ENCODE results near the gene ARID3C.
"Not testable (repeated sequence)": the region's sequence is repeated elsewhere in the genome, so short reads cannot be mapped to it uniquely, and the experiment has no call there.

Gene ARID3C

DNA sequence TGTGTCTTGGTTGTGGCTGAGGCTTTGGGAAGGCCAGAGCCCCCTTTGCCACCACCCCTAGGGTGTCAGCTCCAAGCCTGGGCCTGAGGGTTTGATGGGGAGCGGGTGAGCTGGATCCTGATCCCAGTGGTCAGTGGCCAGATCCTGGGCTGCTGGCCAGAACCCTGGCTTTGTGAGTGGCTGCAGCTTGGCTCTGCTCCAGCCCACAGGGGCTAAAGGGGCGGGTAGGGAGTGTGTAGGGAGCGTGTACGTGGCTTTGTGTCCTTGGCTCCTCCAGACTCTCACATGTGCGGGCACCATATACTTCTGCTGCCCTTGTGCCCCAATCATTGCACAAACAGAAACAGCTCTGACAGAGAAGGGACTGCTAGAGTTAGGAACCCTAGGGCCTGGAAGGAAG lies 21.9 kb upstream of the ARID3C start:
- Histone ChIP-seq H3K4me3 (ENCODE audit: low read length) (peak overlapping the region; percentile 81), H3K9me3 (ENCODE audit: control insufficient read depth, low read length) (no peaks in the 10 kb centered on the region), H3K9ac (ENCODE audit: low read length) (no peak overlapping the region), H3K4me1 (ENCODE audit: control insufficient read depth, insufficient read depth, low read length) (peaks cover 70% of the 10 kb centered on the region), H3K36me3 (ENCODE audit: control insufficient read depth, insufficient read depth, low read length, severe bottlenecking) (peaks cover 15% of the 10 kb centered on the region), H3K27me3 (replicated peaks; ENCODE audit: control insufficient read depth, insufficient read depth, low read length) (no peaks in the 10 kb centered on the region)
- peak; percentile 20 for DNase-seq (ENCODE audit: low read depth)

DNA sequence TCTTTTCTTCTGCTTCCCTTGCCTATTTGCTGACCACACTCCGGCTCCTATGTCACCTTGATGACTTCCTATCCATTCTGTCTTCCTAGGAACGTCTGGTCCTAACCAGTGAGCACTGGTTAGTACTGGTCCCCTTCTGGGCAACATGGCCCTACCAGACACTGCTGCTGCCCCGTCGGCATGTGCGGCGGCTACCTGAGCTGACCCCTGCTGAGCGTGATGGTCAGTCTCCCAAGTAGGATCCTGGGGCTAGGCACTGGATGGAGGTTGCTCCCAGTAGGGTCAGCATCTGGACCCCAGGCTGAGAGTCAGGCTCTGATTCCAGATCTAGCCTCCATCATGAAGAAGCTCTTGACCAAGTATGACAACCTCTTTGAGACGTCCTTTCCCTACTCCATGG lies 19.8 kb upstream of the ARID3C start:
- peaks cover 62% of the 10 kb centered on the region for H3K4me1 ChIP-seq (ENCODE audit: control insufficient read depth, insufficient read depth, low read length)
- no peak for DNase-seq (ENCODE audit: low read depth)
- no peaks in the 10 kb centered on the region for H3K27me3 ChIP-seq (replicated peaks; ENCODE audit: control insufficient read depth, insufficient read depth, low read length)
- H3K9ac ChIP-seq (ENCODE audit: low read length), result no peak overlapping the region
- H3K36me3 ChIP-seq (ENCODE audit: control insufficient read depth, insufficient read depth, low read length, severe bottlenecking), result peaks cover 15% of the 10 kb centered on the region
- no peaks in the 10 kb centered on the region for H3K9me3 ChIP-seq (ENCODE audit: control insufficient read depth, low read length)
- no peak overlapping the region for H3K4me3 ChIP-seq (ENCODE audit: low read length)

DNA sequence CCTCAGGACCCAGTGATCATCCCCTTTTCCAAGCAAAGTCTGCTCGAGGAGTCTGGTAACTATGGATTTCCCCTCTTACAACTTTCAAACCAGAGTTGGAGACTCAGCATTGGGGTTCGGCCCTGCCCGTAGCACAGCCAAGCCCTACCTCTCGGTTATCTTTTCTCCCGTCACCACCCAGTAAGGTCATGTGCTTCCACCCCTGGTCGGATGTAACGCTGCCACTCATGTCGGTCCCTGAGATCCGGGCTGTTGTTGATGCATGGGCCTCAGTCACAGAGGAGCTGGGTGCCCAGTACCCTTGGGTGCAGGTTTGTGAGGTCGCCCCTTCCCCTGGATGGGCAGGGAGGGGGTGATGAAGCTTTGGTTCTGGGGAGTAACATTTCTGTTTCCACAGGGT lies 18.8 kb upstream of the ARID3C start:
- H3K9me3 ChIP-seq (ENCODE audit: control insufficient read depth, low read length), result no peaks in the 10 kb centered on the region
- no peak for DNase-seq (ENCODE audit: low read depth)
- no peaks in the 10 kb centered on the region for H3K27me3 ChIP-seq (replicated peaks; ENCODE audit: control insufficient read depth, insufficient read depth, low read length)
- peak overlapping the region; percentile 88 for H3K4me3 ChIP-seq (ENCODE audit: low read length)
- H3K36me3 ChIP-seq (ENCODE audit: control insufficient read depth, insufficient read depth, low read length, severe bottlenecking), result peaks cover 15% of the 10 kb centered on the region
- H3K9ac ChIP-seq (ENCODE audit: low read length), result peak overlapping the region; percentile 92
- H3K4me1 ChIP-seq (ENCODE audit: control insufficient read depth, insufficient read depth, low read length), result peaks cover 51% of the 10 kb centered on the region

DNA sequence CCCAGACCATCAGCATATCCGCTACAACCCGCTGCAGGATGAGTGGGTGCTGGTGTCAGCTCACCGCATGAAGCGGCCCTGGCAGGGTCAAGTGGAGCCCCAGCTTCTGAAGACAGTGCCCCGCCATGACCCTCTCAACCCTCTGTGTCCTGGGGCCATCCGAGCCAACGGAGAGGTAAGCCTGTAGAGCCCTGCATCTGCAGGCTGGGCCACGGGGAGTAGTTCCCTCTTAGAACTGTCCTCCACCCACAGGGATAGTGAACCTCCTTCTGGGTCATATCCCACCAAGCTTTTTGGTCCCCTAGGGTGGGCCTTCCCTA lies 18.2 kb upstream of the ARID3C start:
- Histone ChIP-seq H3K9me3 (ENCODE audit: control insufficient read depth, low read length) (no peaks in the 10 kb centered on the region), H3K4me1 (ENCODE audit: control insufficient read depth, insufficient read depth, low read length) (peaks cover 45% of the 10 kb centered on the region), H3K27me3 (replicated peaks; ENCODE audit: control insufficient read depth, insufficient read depth, low read length) (no peaks in the 10 kb centered on the region), H3K36me3 (ENCODE audit: control insufficient read depth, insufficient read depth, low read length, severe bottlenecking) (peaks cover 15% of the 10 kb centered on the region), H3K9ac (ENCODE audit: low read length) (peak overlapping the region; percentile 92), H3K4me3 (ENCODE audit: low read length) (peak overlapping the region; percentile 88)
- DNase-seq (ENCODE audit: low read depth), result no peak

DNA sequence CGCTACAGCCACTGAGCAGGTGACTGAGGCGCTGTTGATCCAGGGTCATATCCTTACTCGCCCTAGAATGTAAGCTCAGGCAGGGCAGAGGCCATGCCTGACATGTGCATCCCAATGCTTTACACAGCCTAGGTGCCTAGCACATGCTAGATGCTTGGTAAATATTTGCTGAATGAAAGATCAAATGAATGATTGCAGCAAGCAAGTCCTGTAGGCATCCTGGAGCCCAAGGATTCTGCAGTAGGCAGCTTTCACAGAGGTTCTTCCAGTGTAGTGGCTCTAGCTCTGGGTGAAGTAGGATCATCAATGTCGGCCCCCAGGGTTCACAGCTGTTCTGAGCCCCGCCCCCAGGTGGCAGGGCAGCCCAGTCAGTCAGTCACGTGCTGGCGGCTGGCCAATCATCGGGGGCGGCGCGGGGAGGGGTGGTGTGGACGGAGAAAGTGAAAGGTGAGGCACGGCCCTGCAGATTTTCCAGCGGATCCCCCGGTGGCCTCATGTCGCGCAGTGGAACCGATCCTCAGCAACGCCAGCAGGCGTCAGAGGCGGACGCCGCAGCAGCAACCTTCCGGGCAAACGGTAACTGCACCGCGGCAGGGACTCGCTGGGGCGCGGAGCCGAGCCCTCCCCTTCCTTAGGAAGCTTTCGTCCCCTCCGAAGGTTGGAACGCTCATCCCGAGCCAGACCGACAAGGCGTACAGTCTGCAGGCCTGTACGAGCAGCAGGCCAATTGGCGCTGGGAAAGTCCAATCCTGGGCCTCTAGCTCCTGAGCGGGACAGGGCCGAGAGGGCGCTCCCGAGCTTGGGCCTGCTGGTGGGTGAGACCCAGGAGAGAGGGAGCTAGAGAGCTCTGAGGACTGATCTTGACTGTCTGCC lies 17.6 kb upstream of the ARID3C start, which contains the start of gene GALT:
TSS of gene GALT (plus strand) at position 465 of the 873 bp plus-strand sequence. CDS start at position 495, 30 bp downstream.
- Histone ChIP-seq H3K36me3 (ENCODE audit: control insufficient read depth, insufficient read depth, low read length, severe bottlenecking) (peaks cover 15% of the 10 kb centered on the region), H3K9ac (ENCODE audit: low read length) (peak within 1 kb of the TSS; percentile 92), H3K9me3 (ENCODE audit: control insufficient read depth, low read length) (no peaks in the 10 kb centered on the region), H3K4me3 (ENCODE audit: low read length) (peak within 1 kb of the TSS; percentile 88), H3K4me1 (ENCODE audit: control insufficient read depth, insufficient read depth, low read length) (peaks cover 42% of the 10 kb centered on the region), H3K27me3 (replicated peaks; ENCODE audit: control insufficient read depth, insufficient read depth, low read length) (no peaks in the 10 kb centered on the region)
- peak; percentile 89 for DNase-seq (ENCODE audit: low read depth)

DNA sequence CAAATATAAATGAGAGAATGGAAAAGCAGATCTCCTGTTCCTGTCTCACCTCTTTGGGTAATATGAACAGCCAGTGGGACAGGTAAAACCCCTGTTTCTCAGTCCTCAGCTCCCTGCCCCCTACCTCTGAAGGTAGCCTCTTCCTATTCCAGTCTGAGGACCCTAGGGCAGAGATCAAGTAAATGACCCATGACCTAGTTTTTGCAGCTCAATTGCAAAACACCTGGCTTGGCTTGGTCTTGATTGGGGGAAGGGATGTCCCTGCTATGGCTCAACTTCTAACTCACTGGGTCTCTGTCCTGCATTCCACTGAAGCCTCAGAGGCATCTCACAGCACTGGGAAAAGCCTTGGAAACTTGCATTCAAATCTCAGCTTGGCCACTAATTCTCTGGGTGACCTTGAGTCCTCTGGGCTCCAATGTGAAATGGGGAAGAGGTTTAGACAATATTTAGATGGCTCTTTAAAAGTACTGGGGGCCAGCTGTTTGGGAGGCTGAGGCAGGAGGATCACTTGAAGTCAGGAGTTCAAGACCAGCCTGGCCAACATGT lies 16.0 kb upstream of the ARID3C start:
- no peak overlapping the region for H3K9ac ChIP-seq (ENCODE audit: low read length)
- DNase-seq (ENCODE audit: low read depth), result no peak
- peaks cover 14% of the 10 kb centered on the region for H3K36me3 ChIP-seq (ENCODE audit: control insufficient read depth, insufficient read depth, low read length, severe bottlenecking)
- no peaks in the 10 kb centered on the region for H3K27me3 ChIP-seq (replicated peaks; ENCODE audit: control insufficient read depth, insufficient read depth, low read length)
- H3K4me3 ChIP-seq (ENCODE audit: low read length), result no peak overlapping the region
- peaks cover 32% of the 10 kb centered on the region for H3K4me1 ChIP-seq (ENCODE audit: control insufficient read depth, insufficient read depth, low read length)
- no peaks in the 10 kb centered on the region for H3K9me3 ChIP-seq (ENCODE audit: control insufficient read depth, low read length)

DNA sequence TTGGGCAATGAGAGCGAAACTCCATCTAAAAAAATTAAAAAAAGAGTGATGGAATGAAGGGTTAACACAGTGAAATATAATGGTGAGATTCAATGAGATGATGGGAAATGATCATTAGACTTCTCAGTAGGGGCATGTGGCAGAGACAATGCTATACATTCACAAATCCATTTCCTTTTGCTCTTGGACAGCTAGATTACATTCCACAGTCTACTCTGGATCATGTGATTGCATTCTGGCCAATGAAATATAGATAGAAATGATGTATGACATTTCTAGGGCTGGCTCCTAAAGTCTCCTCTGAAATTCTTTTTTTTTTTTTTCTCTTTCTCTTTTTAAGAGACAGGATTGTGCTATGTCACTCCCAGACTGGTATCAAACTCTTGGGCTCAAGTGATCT lies 13.8 kb upstream of the ARID3C start:
- Histone ChIP-seq H3K27me3 (replicated peaks; ENCODE audit: control insufficient read depth, insufficient read depth, low read length) (no peaks in the 10 kb centered on the region), H3K9ac (ENCODE audit: low read length) (no peak overlapping the region), H3K4me3 (ENCODE audit: low read length) (no peak overlapping the region), H3K36me3 (ENCODE audit: control insufficient read depth, insufficient read depth, low read length, severe bottlenecking) (no peaks in the 10 kb centered on the region), H3K9me3 (ENCODE audit: control insufficient read depth, low read length) (no peaks in the 10 kb centered on the region), H3K4me1 (ENCODE audit: control insufficient read depth, insufficient read depth, low read length) (peaks cover 38% of the 10 kb centered on the region)
- no peak for DNase-seq (ENCODE audit: low read depth)

DNA sequence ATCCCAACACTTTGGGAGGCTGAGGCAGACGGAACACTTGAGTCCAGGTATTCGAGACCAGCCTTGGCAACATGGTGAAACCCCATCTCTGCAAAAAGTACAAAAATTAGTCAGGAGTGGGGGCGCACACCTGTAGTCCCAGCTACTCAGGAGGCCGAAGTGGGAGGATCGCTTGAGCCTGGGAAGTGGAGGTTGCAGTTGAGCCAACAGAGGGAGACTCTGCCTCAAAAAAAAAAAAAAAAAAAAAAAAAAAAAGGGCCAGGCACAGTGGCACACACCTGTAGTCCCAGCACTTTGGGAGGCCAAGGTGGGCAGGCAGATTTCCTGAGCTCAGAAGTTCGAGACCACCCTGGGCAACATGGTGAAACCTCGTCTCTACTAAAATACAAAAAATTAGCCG lies 10.5 kb upstream of the ARID3C start:
- H3K36me3 ChIP-seq (ENCODE audit: control insufficient read depth, insufficient read depth, low read length, severe bottlenecking), result peaks cover 10% of the 10 kb centered on the region
- not testable (repeated sequence) for H3K4me3 ChIP-seq (ENCODE audit: low read length); DNase-seq (ENCODE audit: low read depth); H3K27me3 ChIP-seq (replicated peaks; ENCODE audit: control insufficient read depth, insufficient read depth, low read length); H3K9ac ChIP-seq (ENCODE audit: low read length); H3K9me3 ChIP-seq (ENCODE audit: control insufficient read depth, low read length)
- peaks cover 30% of the 10 kb centered on the region for H3K4me1 ChIP-seq (ENCODE audit: control insufficient read depth, insufficient read depth, low read length)

DNA sequence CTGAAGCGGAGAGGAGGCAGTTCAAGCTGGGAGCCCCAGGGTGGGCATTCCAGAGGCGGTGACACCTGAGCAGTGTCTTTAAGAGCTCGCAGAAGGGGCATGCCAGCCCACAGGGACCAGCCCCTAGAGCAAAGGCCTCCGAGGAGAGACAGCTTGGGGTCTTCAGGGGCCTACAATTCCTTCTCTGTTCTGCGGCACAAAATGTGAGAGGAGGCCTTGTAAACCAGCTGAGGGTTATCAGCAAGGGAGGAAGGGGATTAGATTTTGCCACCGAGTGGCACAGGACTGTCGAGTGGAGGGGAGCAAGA lies 9.2 kb upstream of the ARID3C start:
- H3K4me3 ChIP-seq (ENCODE audit: low read length), result peak overlapping the region; percentile 90
- no peak for DNase-seq (ENCODE audit: low read depth)
- H3K9ac ChIP-seq (ENCODE audit: low read length), result peak overlapping the region; percentile 90
- peaks cover 10% of the 10 kb centered on the region for H3K36me3 ChIP-seq (ENCODE audit: control insufficient read depth, insufficient read depth, low read length, severe bottlenecking)
- H3K9me3 ChIP-seq (ENCODE audit: control insufficient read depth, low read length), result no peaks in the 10 kb centered on the region
- H3K27me3 ChIP-seq (replicated peaks; ENCODE audit: control insufficient read depth, insufficient read depth, low read length), result no peaks in the 10 kb centered on the region
- peaks cover 36% of the 10 kb centered on the region for H3K4me1 ChIP-seq (ENCODE audit: control insufficient read depth, insufficient read depth, low read length)

DNA sequence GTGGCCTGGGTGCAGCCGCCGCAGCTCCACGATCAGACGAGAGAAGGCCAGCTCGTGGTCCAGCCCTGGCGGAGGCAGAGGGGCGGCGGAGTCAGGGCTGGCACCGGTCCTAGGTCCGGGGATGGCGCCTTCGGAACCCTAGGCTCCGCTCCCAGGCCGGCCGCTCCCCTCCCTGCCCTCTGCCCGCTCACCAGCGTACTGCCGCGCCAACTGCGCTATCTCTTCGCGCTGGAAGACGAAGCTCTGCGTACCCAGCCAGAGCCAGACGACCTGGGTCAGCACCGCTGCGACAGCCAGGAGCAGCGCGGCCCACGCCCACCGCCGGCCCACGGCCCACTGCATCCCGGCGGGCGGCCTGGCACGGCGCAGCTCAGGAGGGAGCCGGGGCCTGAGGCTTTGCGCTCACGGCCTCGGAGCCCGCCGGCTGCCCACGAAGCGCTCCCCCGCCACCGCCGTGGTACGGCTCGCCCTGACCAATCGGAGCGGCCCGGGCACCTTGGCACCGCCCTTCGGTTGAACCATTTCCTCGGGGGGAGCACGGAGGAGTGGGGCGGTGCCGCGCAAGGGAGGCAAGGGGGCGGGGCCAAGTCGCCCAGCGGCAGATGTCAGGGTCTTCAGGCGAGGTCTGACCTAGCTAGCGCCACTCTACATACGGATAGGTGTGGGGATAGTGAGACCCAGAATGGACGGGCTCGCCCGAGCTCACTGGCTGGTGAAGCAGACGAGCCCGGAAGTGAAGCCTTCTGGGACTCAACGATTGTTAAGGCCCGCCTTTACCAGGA lies 8.7 kb upstream of the ARID3C start, which contains the start of gene SIGMAR1:
TSS of gene SIGMAR1 (minus strand) at position 432 of the 782 bp plus-strand sequence. CDS start at position 342, 90 bp downstream.
- H3K9ac ChIP-seq (ENCODE audit: low read length), result peak within 1 kb of the TSS; percentile 90
- DNase-seq (ENCODE audit: low read depth), result peak; percentile 97
- H3K9me3 ChIP-seq (ENCODE audit: control insufficient read depth, low read length), result no peaks in the 10 kb centered on the region
- no peaks in the 10 kb centered on the region for H3K27me3 ChIP-seq (replicated peaks; ENCODE audit: control insufficient read depth, insufficient read depth, low read length)
- peaks cover 10% of the 10 kb centered on the region for H3K36me3 ChIP-seq (ENCODE audit: control insufficient read depth, insufficient read depth, low read length, severe bottlenecking)
- H3K4me3 ChIP-seq (ENCODE audit: low read length), result peak within 1 kb of the TSS; percentile 90
- peaks cover 37% of the 10 kb centered on the region for H3K4me1 ChIP-seq (ENCODE audit: control insufficient read depth, insufficient read depth, low read length)

DNA sequence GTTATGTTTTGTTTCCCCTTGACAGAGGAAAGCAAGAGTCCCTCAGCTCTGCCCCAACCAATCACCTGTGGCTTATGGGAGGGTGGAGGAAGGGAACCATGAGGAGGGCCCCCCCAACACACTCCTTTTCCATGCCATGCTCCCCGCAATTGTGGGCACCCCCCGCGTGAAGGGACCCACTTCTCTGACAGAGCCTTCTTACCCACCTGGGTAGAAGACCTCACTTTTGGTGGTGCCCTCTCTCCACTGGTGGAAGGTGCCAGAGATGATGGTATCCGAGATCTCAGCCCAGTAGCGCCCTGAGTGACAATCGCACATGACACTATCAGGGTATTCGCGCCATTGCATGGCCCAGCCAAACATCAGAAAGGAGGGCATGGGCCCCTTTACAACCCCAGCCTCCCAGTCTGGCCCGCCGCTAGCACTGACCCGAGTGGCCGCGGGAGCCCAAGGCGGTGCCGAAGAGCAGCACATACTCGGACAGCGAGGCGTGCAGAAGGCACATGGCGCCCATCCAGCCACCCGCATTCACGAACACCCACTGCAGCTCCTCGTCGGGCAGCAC lies 8.0 kb upstream of the ARID3C start:
- no peaks in the 10 kb centered on the region for H3K27me3 ChIP-seq (replicated peaks; ENCODE audit: control insufficient read depth, insufficient read depth, low read length)
- H3K36me3 ChIP-seq (ENCODE audit: control insufficient read depth, insufficient read depth, low read length, severe bottlenecking), result peaks cover 10% of the 10 kb centered on the region
- no peak for DNase-seq (ENCODE audit: low read depth)
- peaks cover 37% of the 10 kb centered on the region for H3K4me1 ChIP-seq (ENCODE audit: control insufficient read depth, insufficient read depth, low read length)
- peak overlapping the region; percentile 90 for H3K9ac ChIP-seq (ENCODE audit: low read length)
- H3K9me3 ChIP-seq (ENCODE audit: control insufficient read depth, low read length), result no peaks in the 10 kb centered on the region
- H3K4me3 ChIP-seq (ENCODE audit: low read length), result peak overlapping the region; percentile 90

All from adipocyte (in vitro differentiated cells).